Left renal pelvis (tissue), 4 donors: ENCODE data around the gene BLVRB. TPM values are rescaled to one million over a fixed set of nuclear protein-coding genes. Genes with fewer than 3 reads are reported as not detected.
"Not testable (repeated sequence)": the region's sequence is repeated elsewhere in the genome, so short reads cannot be mapped to it uniquely, and the experiment has no call there.

Source experiments
- DNase-seq, 4 donors: peaks; one replicate each; pipeline ENCODE4 v3.0.0-alpha.2; 2013; ENCODE audit warnings: low read depth in 4 of 4, low spot score in 3 of 4
- polyA plus RNA-seq, 4 donors: library from polyadenylated mRNA; unstranded; fragments of 120-200 nt; gene quantifications; one replicate each; pipeline ENCODE4 v1.2.1, GENCODE V29; 2013; ENCODE audit not compliant: insufficient read length in 4 of 4

Gene BLVRB
- polyA plus RNA-seq, 4 donors, result 38.3 to 81.1 (median 46.6) TPM

- no peak for DNase-seq
Observed at GRCh38 chr19:40411958-40412499, 53.5 kb downstream of the BLVRB start.

- no peak for DNase-seq
Observed at GRCh38 chr19:40411125-40411842, 54.3 kb downstream of the BLVRB start.

GRCh38 chr19:40410030-40410389 is 55.5 kb downstream of the BLVRB start:
- DNase-seq, result no peak

GRCh38 chr19:40408598-40408925 is 57.0 kb downstream of the BLVRB start:
- not testable (repeated sequence) for DNase-seq

GRCh38 chr19:40407714-40408597 is 57.6 kb downstream of the BLVRB start:
- DNase-seq, result no peak

GRCh38 chr19:40403262-40403984 is 62.1 kb downstream of the BLVRB start:
- DNase-seq, result peak; percentile 58 to 75 (median 67)

GRCh38 chr19:40400559-40400958 is 65.0 kb downstream of the BLVRB start:
- DNase-seq, result no peak

GRCh38 chr19:40398417-40399131 is 67.0 kb downstream of the BLVRB start:
- DNase-seq, result peak in 1 of 4 donors; percentile 34

Other genes with a start within 250 kb of the BLVRB start
- under 1 TPM in 3 of 4 donors, not detected in 1; 0.05 to 0.20 (median 0.09) TPM for gene TTC9B, start 247.4 kb downstream of the BLVRB start, polyA plus RNA-seq
- 1 to 10 TPM in 1 of 4 donors, under 1 TPM in 3; 0.29 to 2.8 (median 0.80) TPM for gene CCNP, start 239.1 kb downstream of the BLVRB start, polyA plus RNA-seq
- 100 to 1,000 TPM; 139 to 203 (median 168) TPM for gene AKT2, start 180.4 kb downstream of the BLVRB start, polyA plus RNA-seq
- gene C19orf47, start 117.3 kb downstream of the BLVRB start, polyA plus RNA-seq, result 10 to 100 TPM in 3 of 4 donors, 1 to 10 TPM in 1; 9.7 to 16.1 (median 12.2) TPM
- 100 to 1,000 TPM; 239 to 328 (median 258) TPM for gene PLD3, start 117.0 kb downstream of the BLVRB start, polyA plus RNA-seq
- gene HIPK4, start 75.6 kb downstream of the BLVRB start, polyA plus RNA-seq, result under 1 TPM; 0.11 to 0.26 (median 0.16) TPM
- gene PRX, start 52.4 kb downstream of the BLVRB start, polyA plus RNA-seq, result 10 to 100 TPM in 2 of 4 donors, 1 to 10 TPM in 2; 7.9 to 13.4 (median 10.4) TPM
- 10 to 100 TPM in 1 of 4 donors, 1 to 10 TPM in 3; 6.3 to 11.2 (median 8.2) TPM for gene SERTAD1, start 39.8 kb downstream of the BLVRB start, polyA plus RNA-seq
- gene SERTAD3, start 21.4 kb downstream of the BLVRB start, polyA plus RNA-seq, result 10 to 100 TPM; 31.6 to 66.6 (median 37.1) TPM
- 1 to 10 TPM; 1.2 to 3.3 (median 1.8) TPM for gene SPTBN4, start 1.3 kb upstream of the BLVRB start, polyA plus RNA-seq
- gene SHKBP1, start 111.1 kb upstream of the BLVRB start, polyA plus RNA-seq, result 10 to 100 TPM; 22.2 to 52.9 (median 40.8) TPM
- gene LTBP4, start 135.6 kb upstream of the BLVRB start, polyA plus RNA-seq, result 100 to 1,000 TPM; 193 to 531 (median 257) TPM
- gene NUMBL, start 224.9 kb upstream of the BLVRB start, polyA plus RNA-seq, result 10 to 100 TPM; 11.5 to 35.0 (median 15.8) TPM